Astrocyte (in vitro differentiated cells and primary cell): ENCODE measurements around the gene LASP1. TPM values are rescaled to one million over a fixed set of nuclear protein-coding genes. Genes with fewer than 3 reads are reported as not detected.

Source experiments
- DNase-seq: peaks from one replicate; pipeline ENCODE4 v3.0.0-alpha.2; 2010; ENCODE audit warnings: low read depth
- FAIRE-seq: peaks from 2 replicates; lab custom pipeline; 2011; peaks lifted over from hg19 to GRCh38; lab: Jason Lieb, UNC
- H2AFZ ChIP-seq: 2 replicates; pipeline ENCODE4 v1.6.0; 2012; ENCODE audit warnings: low read depth, low read length, inconsistent platforms
- H3K27ac ChIP-seq: 2 replicates; pipeline ENCODE4 v1.5.1; 2011; ENCODE audit warnings: low read depth, low read length, inconsistent platforms
- H3K27me3 ChIP-seq: 2 replicates; pipeline ENCODE4 v1.6.0; 2011; ENCODE audit warnings: low read length, inconsistent platforms; ENCODE audit not compliant: insufficient read depth
- H3K36me3 ChIP-seq: 2 replicates; pipeline ENCODE4 v1.5.1; 2011; ENCODE audit warnings: low read length, inconsistent platforms; ENCODE audit not compliant: insufficient read depth
- H3K4me1 ChIP-seq: 2 replicates; pipeline ENCODE4 v1.5.1; 2011; ENCODE audit warnings: low read length, inconsistent platforms; ENCODE audit not compliant: insufficient read depth
- H3K4me2 ChIP-seq: 2 replicates; pipeline ENCODE4 v1.6.0; 2012; ENCODE audit warnings: low read length, inconsistent platforms
- H3K4me3 ChIP-seq: 2 replicates; pipeline ENCODE4 v1.5.1; 2011; ENCODE audit warnings: low read depth, mild to moderate bottlenecking, low read length, inconsistent platforms; ENCODE audit not compliant: insufficient read depth
- H3K79me2 ChIP-seq: 2 replicates; pipeline ENCODE4 v1.6.0; 2012; ENCODE audit warnings: mild to moderate bottlenecking, low read length, inconsistent platforms; ENCODE audit not compliant: insufficient read depth
- H3K9ac ChIP-seq: 2 replicates; pipeline ENCODE4 v1.6.0; 2012; ENCODE audit warnings: mild to moderate bottlenecking, low read length, inconsistent platforms
- H3K9me3 ChIP-seq: 2 replicates; pipeline ENCODE4 v1.5.1; 2012; ENCODE audit warnings: low read depth, mild to moderate bottlenecking, low read length, inconsistent platforms; ENCODE audit not compliant: insufficient read depth
- H4K20me1 ChIP-seq: 2 replicates; pipeline ENCODE4 v1.6.0; 2012; ENCODE audit warnings: low read length, inconsistent platforms; ENCODE audit not compliant: insufficient read depth
- H3K27ac Mint-ChIP-seq: one replicate; pipeline ENCODE4 v1.8.0; 2021; ENCODE audit warnings: mild to moderate bottlenecking, mixed read lengths; ENCODE audit not compliant: unreplicated experiment
- H3K27me3 Mint-ChIP-seq: one replicate; pipeline ENCODE4 v1.8.0; 2021; ENCODE audit warnings: low read depth, mixed read lengths; ENCODE audit not compliant: unreplicated experiment
- H3K36me3 Mint-ChIP-seq: one replicate; pipeline ENCODE4 v1.8.0; 2021; ENCODE audit warnings: low read depth, mixed read lengths; ENCODE audit not compliant: unreplicated experiment
- H3K4me1 Mint-ChIP-seq: one replicate; pipeline ENCODE4 v1.8.0; 2021; ENCODE audit warnings: low read depth, mixed read lengths; ENCODE audit not compliant: unreplicated experiment
- H3K4me3 Mint-ChIP-seq: one replicate; pipeline ENCODE4 v1.8.0; 2021; ENCODE audit warnings: mild to moderate bottlenecking, moderate library complexity, mixed read lengths; ENCODE audit not compliant: unreplicated experiment
- H3K9me3 Mint-ChIP-seq: one replicate; pipeline ENCODE4 v1.8.0; 2021; ENCODE audit warnings: mild to moderate bottlenecking, mixed read lengths; ENCODE audit not compliant: unreplicated experiment
- CTCF ChIP-seq: IDR thresholded peaks from 2 replicates; pipeline ENCODE4 v1.5.1; 2011; ENCODE audit warnings: low read depth, mild to moderate bottlenecking, inconsistent platforms, low read length, moderate library complexity; ENCODE audit not compliant: insufficient read depth
- EZH2 ChIP-seq: IDR thresholded peaks from 2 replicates; pipeline ENCODE4 v1.6.1; 2012; ENCODE audit warnings: mild to moderate bottlenecking, low read length, inconsistent platforms; ENCODE audit not compliant: insufficient read depth
- total RNA-seq: library from RNA; stranded (reverse); gene quantifications from 2 replicates; pipeline ENCODE4 v1.2.1, GENCODE V29; 2021

LASP1 gene
- total RNA-seq, 1 donor from 2014 or later: 421 TPM

- no peak for FAIRE-seq
- Histone ChIP-seq H3K9me3 (no peaks in the 10 kb centered on the region), H3K4me2 (peak overlapping the region; percentile 23), H3K79me2 (peaks cover 66% of the 10 kb centered on the region), H3K27ac (no peak overlapping the region), H3K4me3 (no peak overlapping the region), H3K27me3 (no peaks in the 10 kb centered on the region), H2AFZ (no peak overlapping the region), H3K9ac (peak overlapping the region; percentile 17), H4K20me1 (peaks cover 94% of the 10 kb centered on the region), H3K36me3 (peaks cover 27% of the 10 kb centered on the region), H3K4me1 (peaks cover 51% of the 10 kb centered on the region)
- H3K9me3 Mint-ChIP-seq: no peaks in the 10 kb centered on the region
- H3K4me3 Mint-ChIP-seq: no peak overlapping the region
- no peak for DNase-seq
- peaks cover 12% of the 10 kb centered on the region for H3K36me3 Mint-ChIP-seq
- peaks cover 62% of the 10 kb centered on the region for H3K4me1 Mint-ChIP-seq
- TF ChIP-seq EZH2: no peak
- TF ChIP-seq CTCF: no peak
- H3K27ac Mint-ChIP-seq: no peak overlapping the region
- H3K27me3 Mint-ChIP-seq: no peaks in the 10 kb centered on the region
Measured at GRCh38 chr17:38897176-38897575, 27.3 kb downstream of the LASP1 start.

GRCh38 chr17:38897671-38898290 is 27.9 kb downstream of the LASP1 start:
- Mint-ChIP-seq H3K36me3 (peaks cover 12% of the 10 kb centered on the region), H3K9me3 (no peaks in the 10 kb centered on the region), H3K4me1 (peaks cover 64% of the 10 kb centered on the region), H3K27ac (peak overlapping the region; percentile 81), H3K27me3 (no peaks in the 10 kb centered on the region), H3K4me3 (peak overlapping the region; percentile 46)
- Histone ChIP-seq H3K4me1 (peaks cover 51% of the 10 kb centered on the region), H3K36me3 (peaks cover 25% of the 10 kb centered on the region), H3K4me3 (no peak overlapping the region), H3K79me2 (peaks cover 60% of the 10 kb centered on the region), H4K20me1 (peaks cover 89% of the 10 kb centered on the region), H3K9ac (no peak overlapping the region), H3K27ac (no peak overlapping the region), H3K27me3 (no peaks in the 10 kb centered on the region), H3K9me3 (no peaks in the 10 kb centered on the region), H3K4me2 (peak overlapping the region; percentile 23), H2AFZ (no peak overlapping the region)
- TF ChIP-seq CTCF (no peak), EZH2 (no peak)
- no peak for FAIRE-seq
- no peak for DNase-seq

GRCh38 chr17:38898291-38898679 is 28.4 kb downstream of the LASP1 start:
- peaks cover 18% of the 10 kb centered on the region for H3K36me3 Mint-ChIP-seq
- H4K20me1 ChIP-seq: peaks cover 89% of the 10 kb centered on the region
- H2AFZ ChIP-seq: no peak overlapping the region
- H3K27me3 Mint-ChIP-seq: no peaks in the 10 kb centered on the region
- DNase-seq (no peak), FAIRE-seq (no peak)
- H3K4me1 ChIP-seq: peaks cover 48% of the 10 kb centered on the region
- TF ChIP-seq CTCF: no peak
- TF ChIP-seq EZH2: no peak
- H3K27ac ChIP-seq: no peak overlapping the region
- peaks cover 60% of the 10 kb centered on the region for H3K79me2 ChIP-seq
- H3K9me3 ChIP-seq: no peaks in the 10 kb centered on the region
- H3K4me3 ChIP-seq: no peak overlapping the region
- no peaks in the 10 kb centered on the region for H3K27me3 ChIP-seq
- no peaks in the 10 kb centered on the region for H3K9me3 Mint-ChIP-seq
- peaks cover 65% of the 10 kb centered on the region for H3K4me1 Mint-ChIP-seq
- H3K9ac ChIP-seq: peak overlapping the region; percentile 12
- peak overlapping the region; percentile 81 for H3K27ac Mint-ChIP-seq
- H3K4me2 ChIP-seq: peak overlapping the region; percentile 21
- peak overlapping the region; percentile 46 for H3K4me3 Mint-ChIP-seq
- peaks cover 23% of the 10 kb centered on the region for H3K36me3 ChIP-seq
